IPS DF 6.9 (cell line): Measurements from ENCODE around the gene LDB1.

ENCODE experiments used
- DNase-seq: peaks from one replicate; pipeline ENCODE4 v3.0.0-alpha.2; 2013; ENCODE audit warnings: low read depth, low spot score
- H3K27ac ChIP-seq: one replicate; pipeline ENCODE4 v1.5.1; 2013; ENCODE audit warnings: low read length, control low read depth
- H3K27me3 ChIP-seq: 2 replicates; pipeline ENCODE4 v1.6.1; 2013; ENCODE audit warnings: mild to moderate bottlenecking, low read length; ENCODE audit not compliant: control insufficient read depth, insufficient read depth
- H3K36me3 ChIP-seq: 2 replicates; pipeline ENCODE4 v1.6.1; 2013; ENCODE audit warnings: low read length; ENCODE audit not compliant: control insufficient read depth, insufficient read depth
- H3K4me1 ChIP-seq: 2 replicates; pipeline ENCODE4 v1.6.1; 2013; ENCODE audit warnings: low read length; ENCODE audit not compliant: control insufficient read depth, insufficient read depth
- H3K4me3 ChIP-seq: 2 replicates; pipeline ENCODE4 v1.5.1; 2013; ENCODE audit warnings: mild to moderate bottlenecking, low read length
- H3K9me3 ChIP-seq: 2 replicates; pipeline ENCODE4 v1.6.1; 2013; ENCODE audit warnings: low read length, inconsistent platforms; ENCODE audit not compliant: control insufficient read depth, insufficient read depth

The LDB1 gene

DNA sequence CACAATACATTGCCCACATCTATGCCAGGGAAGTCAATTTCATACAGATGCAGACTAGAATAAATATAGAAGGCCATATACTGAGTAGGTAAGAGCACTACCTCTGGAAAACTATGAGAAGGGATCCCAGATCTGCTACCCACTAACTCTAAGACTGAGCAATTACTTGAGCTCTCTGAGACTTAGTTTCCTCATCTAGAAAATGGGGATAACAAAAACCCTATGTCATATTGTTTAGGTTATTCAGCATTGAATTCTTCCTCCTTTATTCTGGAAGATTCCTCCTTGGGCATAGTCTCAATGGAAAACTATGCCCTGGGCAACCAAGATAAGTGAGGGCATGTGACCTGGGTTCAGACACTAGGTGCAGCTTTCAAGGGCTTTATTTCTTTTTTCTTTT is 60.2 kb downstream of the LDB1 start:
- Histone ChIP-seq H3K4me1 (no peaks in the 10 kb centered on the region), H3K27me3 (no peaks in the 10 kb centered on the region), H3K36me3 (no peaks in the 10 kb centered on the region), H3K4me3 (no peak overlapping the region), H3K9me3 (no peaks in the 10 kb centered on the region), H3K27ac (no peak overlapping the region)
- DNase-seq = no peak
